ENCODE results near the gene TNNC1. TPM values are rescaled to one million over a fixed set of nuclear protein-coding genes. Genes with fewer than 3 reads are reported as not detected.

The TNNC1 gene
- total and polyA plus RNA-seq, 2 of the 13 experiments (the other 11 are each of a cell fraction or from before 2014, with no cell fraction given): 11.8 to 36.4 TPM

GRCh38 chr3:52444860-52445793 is 8.7 kb downstream of the TNNC1 start, which contains the start of gene SEMA3G (continued):
- TF ChIP-seq ZBTB33 (CRISPR knock-in tag; IDR thresholded peaks at IDR 0.05): no peak
- TF ChIP-seq, protein P1, sequence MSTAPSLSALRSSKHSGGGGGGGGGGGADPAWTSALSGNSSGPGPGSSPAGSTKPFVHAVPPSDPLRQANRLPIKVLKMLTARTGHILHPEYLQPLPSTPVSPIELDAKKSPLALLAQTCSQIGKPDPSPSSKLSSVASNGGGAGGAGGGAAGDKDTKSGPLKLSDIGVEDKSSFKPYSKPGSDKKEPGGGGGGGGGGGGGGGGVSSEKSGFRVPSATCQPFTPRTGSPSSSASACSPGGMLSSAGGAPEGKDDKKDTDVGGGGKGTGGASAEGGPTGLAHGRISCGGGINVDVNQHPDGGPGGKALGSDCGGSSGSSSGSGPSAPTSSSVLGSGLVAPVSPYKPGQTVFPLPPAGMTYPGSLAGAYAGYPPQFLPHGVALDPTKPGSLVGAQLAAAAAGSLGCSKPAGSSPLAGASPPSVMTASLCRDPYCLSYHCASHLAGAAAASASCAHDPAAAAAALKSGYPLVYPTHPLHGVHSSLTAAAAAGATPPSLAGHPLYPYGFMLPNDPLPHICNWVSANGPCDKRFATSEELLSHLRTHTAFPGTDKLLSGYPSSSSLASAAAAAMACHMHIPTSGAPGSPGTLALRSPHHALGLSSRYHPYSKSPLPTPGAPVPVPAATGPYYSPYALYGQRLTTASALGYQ (CRISPR knock-in tag; IDR thresholded peaks at IDR 0.05): no peak
- no peak for TF ChIP-seq U2AF2 (IDR thresholded peaks at IDR 0.05; ENCODE audit: low read depth, low read length)
- TF ChIP-seq ZMYM3 (CRISPR knock-in tag; IDR thresholded peaks at IDR 0.05): peak; percentile 56
- TF ChIP-seq ZNF839 (CRISPR knock-in tag; IDR thresholded peaks at IDR 0.05; ENCODE audit: borderline replicate concordance): no peak
- 0 out of 2 replicates have a peak, but pooled peaks have one; percentile 17 for TF ChIP-seq ZNF619 (CRISPR knock-in tag; IDR thresholded peaks at IDR 0.05)
- TF ChIP-seq ZNF563 (CRISPR knock-in tag; IDR thresholded peaks at IDR 0.05): 0 out of 2 replicates have a peak, but pooled peaks have one; percentile 35
- TF ChIP-seq ZNF180 (CRISPR knock-in tag; IDR thresholded peaks at IDR 0.05; ENCODE audit: borderline replicate concordance, low read depth): no peak
- no peak for TF ChIP-seq MTERF4 (CRISPR knock-in tag; IDR thresholded peaks at IDR 0.05)
- no peak for TF ChIP-seq ZNF17 (CRISPR knock-in tag; IDR thresholded peaks at IDR 0.05)
- no peak for TF ChIP-seq KLF6 (CRISPR knock-in tag; IDR thresholded peaks at IDR 0.05)
- no peak for TF ChIP-seq KLF15 (CRISPR knock-in tag; IDR thresholded peaks at IDR 0.05; ENCODE audit: borderline replicate concordance)
- TF ChIP-seq NRL (CRISPR knock-in tag; IDR thresholded peaks at IDR 0.05; ENCODE audit: borderline replicate concordance): no peak
- no peak; the same call in 1 of the 2 replicates for TF ChIP-seq MTA1 (CRISPR knock-in tag; IDR thresholded peaks at IDR 0.05; ENCODE audit: borderline replicate concordance)
- TF ChIP-seq KDM5B (CRISPR knock-in tag; IDR thresholded peaks at IDR 0.05; ENCODE audit: borderline replicate concordance): peak; percentile 71; the same call in 1 of the 2 replicates
- no peak for TF ChIP-seq SRSF1 (optimal IDR thresholded peaks at IDR 0.05; ENCODE audit: low read depth, low read length)
- TF ChIP-seq RFX5 (IDR thresholded peaks at IDR 0.05; ENCODE audit: low read depth, low read length): no peak
- TF ChIP-seq CREM (IDR thresholded peaks at IDR 0.05): no peak
- no peak for TF ChIP-seq CREM (CRISPR knock-in tag; IDR thresholded peaks at IDR 0.05)
- TF ChIP-seq, protein P2, sequence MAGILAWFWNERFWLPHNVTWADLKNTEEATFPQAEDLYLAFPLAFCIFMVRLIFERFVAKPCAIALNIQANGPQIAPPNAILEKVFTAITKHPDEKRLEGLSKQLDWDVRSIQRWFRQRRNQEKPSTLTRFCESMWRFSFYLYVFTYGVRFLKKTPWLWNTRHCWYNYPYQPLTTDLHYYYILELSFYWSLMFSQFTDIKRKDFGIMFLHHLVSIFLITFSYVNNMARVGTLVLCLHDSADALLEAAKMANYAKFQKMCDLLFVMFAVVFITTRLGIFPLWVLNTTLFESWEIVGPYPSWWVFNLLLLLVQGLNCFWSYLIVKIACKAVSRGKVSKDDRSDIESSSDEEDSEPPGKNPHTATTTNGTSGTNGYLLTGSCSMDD (CRISPR knock-in tag; IDR thresholded peaks at IDR 0.05): no peak
- no peak for TF ChIP-seq TOE1 (CRISPR knock-in tag; IDR thresholded peaks at IDR 0.05)
- TF ChIP-seq FOXA1 (IDR thresholded peaks at IDR 0.05): no peak
- TF ChIP-seq FOXA1 (CRISPR knock-in tag; IDR thresholded peaks at IDR 0.05): no peak
- no peak for TF ChIP-seq SRSF4 (IDR thresholded peaks at IDR 0.05; ENCODE audit: low read depth, low read length, poor library complexity, severe bottlenecking)

All from HepG2 (cell line).